ENCODE results near the gene KPNA5. TPM values are rescaled to one million over a fixed set of nuclear protein-coding genes. Genes with fewer than 3 reads are reported as not detected.

KPNA5 gene
- total RNA-seq (10 to 100 TPM; 11.3 to 13.5 TPM), polyA plus RNA-seq (12.0 TPM)

DNA sequence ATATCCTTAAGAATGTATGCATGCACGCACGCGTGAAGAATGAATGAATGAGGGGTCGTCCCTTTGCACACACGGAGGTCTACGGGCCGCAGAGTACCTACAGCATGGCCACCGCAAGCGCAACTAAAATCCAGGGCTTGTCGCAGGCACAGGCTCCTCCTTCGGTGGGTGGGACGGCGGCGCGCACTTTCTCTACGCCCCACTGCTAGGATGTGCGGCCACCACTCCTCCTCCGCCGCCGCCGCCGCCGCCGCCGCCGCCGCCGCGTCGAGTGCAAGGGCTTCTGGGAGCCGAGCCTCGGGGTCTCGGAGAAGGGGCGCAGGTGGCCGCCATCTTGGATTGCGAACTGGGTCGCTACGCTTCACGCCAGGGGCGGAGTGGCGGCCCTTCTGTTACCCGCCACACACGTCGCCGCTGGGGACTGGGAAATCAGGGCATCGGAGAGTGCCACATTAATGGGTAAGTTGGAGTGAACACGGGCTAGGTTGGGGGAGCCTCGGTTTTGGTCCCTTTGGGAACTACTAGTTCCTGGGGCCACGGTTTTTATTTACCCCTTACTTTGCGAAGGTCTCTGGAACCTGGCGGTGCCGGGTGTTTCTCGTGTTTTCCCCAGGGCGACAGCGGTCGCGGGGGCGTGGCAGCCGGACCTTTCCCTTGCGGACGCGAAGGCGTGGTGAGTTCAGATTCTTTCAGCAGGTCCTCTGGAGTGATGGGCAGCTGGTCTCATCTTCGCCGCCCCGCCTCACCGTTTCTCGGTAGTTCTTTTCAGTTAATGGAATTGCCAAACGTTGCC, at the start of gene KPNA5:
Gene KPNA5 (plus strand): TSS at position 332 of the 793 bp plus-strand sequence. CDS start 124 bp downstream, at position 456.
- Histone ChIP-seq H3K27me3 (ENCODE audit: insufficient read depth, low read length, poor library complexity, severe bottlenecking) (no peaks in the 10 kb centered on the region), H3K4me3 (ENCODE audit: low read length) (peak within 1 kb of the TSS; percentile 94), H3K27ac (ENCODE audit: low read depth, low read length) (peak within 1 kb of the TSS; percentile 80), H3K9me3 (ENCODE audit: low read length) (no peaks in the 10 kb centered on the region), H3K36me3 (ENCODE audit: insufficient read depth, low read length) (peaks cover 5% of the 10 kb centered on the region), H3K4me1 (ENCODE audit: insufficient read depth, low read length) (peaks cover 16% of the 10 kb centered on the region)
- ChIA-PET CTCF (interaction anchor here (0.9 to 1.0 kb wide), 2 partner anchors 10 to 13 kb away, joined by 3 to 5 read pairs; partner anchors contain the start of gene ZUP1), POLR2A (interaction anchor here (0.9 to 2.5 kb wide), 6 partner anchors 13 to 581 kb away, joined by 3 to 18 read pairs (median 5); partner anchors contain the start of genes NT5DC1, RWDD1, TSPYL1 and ZUP1)
- Mint-ChIP-seq H3K27me3 (no peaks in the 10 kb centered on the region), H3K4me1 (peaks cover 47 to 57% (median 53%) of the 10 kb centered on the region in 3 donors), H3K9me3 (no peaks in the 10 kb centered on the region), H3K27ac (peak within 1 kb of the TSS; percentile 91 to 100 (median 99)), H3K4me3 (peak within 1 kb of the TSS; percentile 95 to 99 (median 98)), H3K36me3 (peaks cover 12 to 36% (median 12%) of the 10 kb centered on the region in 3 donors)
- DNase-seq = peak; percentile 87 to 94 (median 88)

DNA sequence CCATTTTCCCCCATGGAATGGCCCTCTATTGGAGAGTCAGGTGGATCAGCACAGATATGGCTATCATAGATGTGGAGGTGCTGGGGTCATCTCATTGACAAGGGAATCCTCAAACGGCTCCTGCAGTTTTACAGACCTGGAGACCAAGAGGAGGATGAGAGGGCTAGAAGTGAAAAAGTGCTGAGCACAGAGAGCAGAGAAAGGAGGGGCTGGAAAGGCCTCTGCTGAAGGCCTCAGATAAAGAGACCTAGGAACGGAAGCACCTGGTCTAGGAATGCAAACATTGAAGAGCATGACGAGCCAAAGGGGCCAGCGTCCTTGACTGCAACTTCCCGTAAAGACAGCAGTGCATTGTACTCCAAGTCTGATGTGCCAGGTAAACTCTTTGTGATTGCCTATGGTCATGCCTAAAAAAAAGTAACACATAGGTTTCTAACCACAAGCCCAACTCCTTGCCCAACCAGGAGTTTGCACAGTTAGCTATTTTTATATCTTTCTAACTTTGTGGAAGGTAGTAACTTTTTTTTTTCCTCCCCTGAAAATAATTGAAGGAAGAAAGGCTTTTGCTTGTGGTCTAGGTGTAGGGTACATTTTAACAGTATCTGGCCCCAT, 49.5 kb upstream of the KPNA5 start:
- POLR2A ChIA-PET = no interaction called here
- Histone ChIP-seq H3K27ac (ENCODE audit: low read depth, low read length) (no peak overlapping the region), H3K4me1 (ENCODE audit: insufficient read depth, low read length) (no peaks in the 10 kb centered on the region), H3K4me3 (ENCODE audit: low read length) (no peak overlapping the region), H3K27me3 (ENCODE audit: insufficient read depth, low read length, poor library complexity, severe bottlenecking) (no peaks in the 10 kb centered on the region), H3K9me3 (ENCODE audit: low read length) (no peaks in the 10 kb centered on the region), H3K36me3 (ENCODE audit: insufficient read depth, low read length) (no peaks in the 10 kb centered on the region)
- Mint-ChIP-seq H3K36me3 (peaks cover 12 to 30% (median 14%) of the 10 kb centered on the region in 3 donors), H3K27ac (no peak overlapping the region), H3K4me3 (no peak overlapping the region), H3K27me3 (peaks cover 0 to 2% of the 10 kb centered on the region in 2 donors), H3K9me3 (no peaks in the 10 kb centered on the region), H3K4me1 (peaks cover 0 to 1% (median 0%) of the 10 kb centered on the region in 3 donors)
- no peak for DNase-seq
- CTCF ChIA-PET = no interaction called here

DNA sequence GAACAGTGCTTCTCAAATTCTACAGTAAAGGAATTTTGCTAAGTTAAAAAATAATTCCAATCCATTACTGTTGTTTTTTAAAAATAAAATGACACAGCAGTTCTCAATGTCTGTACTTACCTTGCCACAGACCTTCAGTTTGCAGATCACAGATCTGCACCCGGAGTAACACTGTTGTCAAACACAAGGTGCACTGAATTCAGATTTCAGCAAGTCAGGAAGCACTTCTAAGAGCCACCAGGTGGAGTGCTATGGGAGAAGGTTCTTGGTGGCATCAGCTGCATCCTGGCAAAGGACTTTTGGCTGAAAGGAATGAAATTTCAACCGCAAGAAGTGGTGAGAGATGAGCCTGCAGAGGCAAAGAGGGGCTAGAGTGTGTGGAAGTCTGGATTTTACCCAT, 47.3 kb upstream of the KPNA5 start:
- DNase-seq = no peak
- Mint-ChIP-seq H3K4me3 (no peak overlapping the region), H3K27ac (no peak overlapping the region), H3K4me1 (peaks cover 0 to 2% (median 1%) of the 10 kb centered on the region in 3 donors), H3K9me3 (no peaks in the 10 kb centered on the region), H3K36me3 (peaks cover 10 to 42% (median 14%) of the 10 kb centered on the region in 3 donors), H3K27me3 (peaks cover 0 to 2% of the 10 kb centered on the region in 2 donors)
- POLR2A ChIA-PET = no interaction called here
- Histone ChIP-seq H3K27me3 (ENCODE audit: insufficient read depth, low read length, poor library complexity, severe bottlenecking) (no peaks in the 10 kb centered on the region), H3K4me3 (ENCODE audit: low read length) (no peak overlapping the region), H3K27ac (ENCODE audit: low read depth, low read length) (no peak overlapping the region), H3K9me3 (ENCODE audit: low read length) (no peaks in the 10 kb centered on the region), H3K36me3 (ENCODE audit: insufficient read depth, low read length) (no peaks in the 10 kb centered on the region), H3K4me1 (ENCODE audit: insufficient read depth, low read length) (no peaks in the 10 kb centered on the region)
- CTCF ChIA-PET = no interaction called here

DNA sequence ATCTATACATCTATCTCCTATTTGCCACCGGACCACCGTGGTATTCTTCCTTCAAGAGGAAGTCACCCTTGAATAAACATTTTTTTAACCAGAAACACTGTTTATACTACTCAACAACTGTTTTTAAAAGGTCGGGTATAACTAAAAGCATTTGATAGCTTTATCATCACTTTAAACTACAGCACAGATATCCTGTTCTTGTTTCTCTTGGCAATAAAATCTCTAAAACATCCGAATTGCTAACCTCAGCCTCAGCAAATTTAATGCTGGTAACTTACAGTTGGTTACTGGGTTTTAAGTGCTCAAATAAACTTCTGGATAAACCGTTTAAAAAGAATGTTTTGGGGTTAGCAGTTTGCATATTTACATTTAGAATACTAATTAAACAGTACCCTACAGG, 32.9 kb upstream of the KPNA5 start:
- Mint-ChIP-seq H3K4me1 (peaks cover 3 to 8% (median 6%) of the 10 kb centered on the region in 3 donors), H3K36me3 (peaks cover 7 to 53% (median 9%) of the 10 kb centered on the region in 3 donors), H3K9me3 (no peaks in the 10 kb centered on the region), H3K4me3 (no peak overlapping the region), H3K27me3 (no peaks in the 10 kb centered on the region), H3K27ac (peak overlapping the region in 1 of 8 donors; percentile 21)
- Histone ChIP-seq H3K9me3 (ENCODE audit: low read length) (no peaks in the 10 kb centered on the region), H3K27me3 (ENCODE audit: insufficient read depth, low read length, poor library complexity, severe bottlenecking) (no peaks in the 10 kb centered on the region), H3K27ac (ENCODE audit: low read depth, low read length) (no peak overlapping the region), H3K36me3 (ENCODE audit: insufficient read depth, low read length) (no peaks in the 10 kb centered on the region), H3K4me1 (ENCODE audit: insufficient read depth, low read length) (no peaks in the 10 kb centered on the region), H3K4me3 (ENCODE audit: low read length) (no peak overlapping the region)
- no peak for DNase-seq
- CTCF ChIA-PET = interaction anchor here (0.9 to 1.8 kb wide), 2 partner anchors 10 to 13 kb away, joined by 3 to 4 read pairs; no protein-coding TSS in a partner anchor
- POLR2A ChIA-PET = no interaction called here

DNA sequence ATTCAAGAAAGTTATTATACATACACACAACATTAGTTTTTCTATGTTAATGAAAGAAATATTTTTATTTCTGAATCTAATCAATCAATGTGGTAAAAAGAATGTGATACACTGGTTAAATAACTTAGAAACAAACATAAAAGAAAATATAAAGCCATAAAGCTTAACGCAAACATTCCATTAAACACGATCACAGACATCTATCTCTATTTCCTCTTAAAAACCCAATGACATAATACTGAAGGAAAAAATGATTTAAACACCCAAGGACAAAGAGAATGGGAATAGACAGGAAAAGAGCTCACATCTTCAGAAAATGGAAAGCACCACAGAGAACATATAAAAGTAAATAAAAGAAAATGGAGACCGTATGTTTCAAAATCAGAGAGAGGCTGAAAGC, 31.9 kb upstream of the KPNA5 start:
- H3K4me1 ChIP-seq (ENCODE audit: insufficient read depth, low read length) = no peaks in the 10 kb centered on the region
- no peaks in the 10 kb centered on the region for H3K27me3 ChIP-seq (ENCODE audit: insufficient read depth, low read length, poor library complexity, severe bottlenecking)
- no peaks in the 10 kb centered on the region for H3K36me3 ChIP-seq (ENCODE audit: insufficient read depth, low read length)
- Mint-ChIP-seq H3K4me3 (no peak overlapping the region), H3K27ac (peak overlapping the region in 1 of 8 donors; percentile 29), H3K36me3 (peaks cover 0 to 50% (median 7%) of the 10 kb centered on the region in 3 donors), H3K4me1 (peaks cover 3 to 8% (median 6%) of the 10 kb centered on the region in 3 donors), H3K27me3 (no peaks in the 10 kb centered on the region), H3K9me3 (no peaks in the 10 kb centered on the region)
- no peak for DNase-seq
- H3K4me3 ChIP-seq (ENCODE audit: low read length) = no peak overlapping the region
- CTCF ChIA-PET = interaction anchor here (0.9 to 1.8 kb wide), 2 partner anchors 12 to 19 kb away, joined by 4 read pairs; no protein-coding TSS in a partner anchor
- no peaks in the 10 kb centered on the region for H3K9me3 ChIP-seq (ENCODE audit: low read length)
- POLR2A ChIA-PET = interaction anchor here (1.0 kb wide), 1 partner anchor 78 kb away, joined by 3 read pairs; the partner anchor contains the start of gene RWDD1
- H3K27ac ChIP-seq (ENCODE audit: low read depth, low read length) = no peak overlapping the region

DNA sequence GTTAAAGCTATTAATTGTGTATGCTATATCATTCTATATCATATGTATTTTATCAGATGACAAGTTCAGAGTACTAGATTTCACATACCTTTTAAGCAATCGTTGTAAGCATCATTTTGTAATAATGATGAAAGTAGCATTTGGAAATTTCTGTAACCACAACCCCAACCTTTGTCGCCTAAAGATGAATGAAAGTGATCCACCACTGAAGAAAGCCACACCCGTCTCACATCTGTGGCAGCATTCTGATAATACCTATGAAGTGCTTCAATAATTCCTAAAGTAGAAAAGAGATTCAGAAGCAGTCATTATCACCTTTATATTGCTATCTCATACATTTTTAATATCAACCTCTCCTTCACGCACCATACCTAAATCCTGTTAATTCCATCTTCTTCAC, 29.1 kb upstream of the KPNA5 start:
- POLR2A ChIA-PET = no interaction called here
- peak overlapping the region in 5 of 8 donors; percentile 0 to 68 (median 24) for H3K27ac Mint-ChIP-seq
- no peaks in the 10 kb centered on the region for H3K36me3 ChIP-seq (ENCODE audit: insufficient read depth, low read length)

DNA sequence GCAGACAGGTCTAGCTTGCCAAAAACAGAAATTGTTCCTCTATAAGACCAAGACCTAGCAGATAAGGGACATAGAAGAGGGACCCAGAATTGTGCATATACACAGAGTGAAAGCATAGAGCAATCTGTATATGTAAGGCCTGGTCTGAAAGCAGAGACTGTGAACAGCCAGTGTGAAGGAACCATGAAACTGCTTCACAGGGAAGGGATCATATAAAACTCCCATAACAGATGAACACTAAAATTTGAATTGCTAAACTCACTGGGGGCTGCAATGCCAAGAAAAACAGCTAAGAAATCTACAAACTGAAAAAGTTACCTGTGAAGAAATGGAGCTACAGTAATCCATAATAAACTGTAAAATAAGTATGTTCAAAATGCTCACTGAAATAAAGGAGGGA, 19.4 kb upstream of the KPNA5 start:
- Histone ChIP-seq H3K9me3 (ENCODE audit: low read length) (no peaks in the 10 kb centered on the region), H3K27ac (ENCODE audit: low read depth, low read length) (no peak overlapping the region), H3K4me1 (ENCODE audit: insufficient read depth, low read length) (peaks cover 22% of the 10 kb centered on the region), H3K36me3 (ENCODE audit: insufficient read depth, low read length) (no peaks in the 10 kb centered on the region), H3K27me3 (ENCODE audit: insufficient read depth, low read length, poor library complexity, severe bottlenecking) (no peaks in the 10 kb centered on the region), H3K4me3 (ENCODE audit: low read length) (no peak overlapping the region)
- ChIA-PET POLR2A (interaction anchor here (1.0 kb wide), 1 partner anchor 19 kb away, joined by 3 read pairs; the partner anchor contains the start of gene KPNA5), CTCF (interaction anchor here (0.8 to 1.6 kb wide), 2 partner anchors 13 to 374 kb away, joined by 3 to 4 read pairs; no protein-coding TSS in a partner anchor)
- peaks cover 0 to 51% (median 18%) of the 10 kb centered on the region in 3 donors for H3K36me3 Mint-ChIP-seq
- H3K4me3 Mint-ChIP-seq = no peak overlapping the region
- no peaks in the 10 kb centered on the region for H3K27me3 Mint-ChIP-seq
- peaks cover 44 to 61% (median 58%) of the 10 kb centered on the region in 3 donors for H3K4me1 Mint-ChIP-seq
- peak overlapping the region in 2 of 8 donors; percentile 15 to 30 for H3K27ac Mint-ChIP-seq
- DNase-seq = no peak
- H3K9me3 Mint-ChIP-seq = no peaks in the 10 kb centered on the region

More for the DNA sequence above, 29.1 kb upstream of the KPNA5 start:
- Mint-ChIP-seq H3K27me3 (no peaks in the 10 kb centered on the region), H3K36me3 (peaks cover 0 to 59% (median 11%) of the 10 kb centered on the region in 3 donors), H3K4me1 (peaks cover 3 to 6% (median 5%) of the 10 kb centered on the region in 3 donors), H3K9me3 (no peaks in the 10 kb centered on the region), H3K4me3 (no peak overlapping the region)
- Histone ChIP-seq H3K9me3 (ENCODE audit: low read length) (no peaks in the 10 kb centered on the region), H3K4me3 (ENCODE audit: low read length) (no peak overlapping the region), H3K27me3 (ENCODE audit: insufficient read depth, low read length, poor library complexity, severe bottlenecking) (no peaks in the 10 kb centered on the region), H3K27ac (ENCODE audit: low read depth, low read length) (no peak overlapping the region), H3K4me1 (ENCODE audit: insufficient read depth, low read length) (no peaks in the 10 kb centered on the region)
- CTCF ChIA-PET = no interaction called here
- DNase-seq = no peak

Measured in CD8-positive, alpha-beta memory T cell (primary cell).